ENCODE results near the gene NOL4L.

Gene NOL4L

GRCh38 chr20:32577023-32577422 lies 8.1 kb downstream of the NOL4L start:
- Histone ChIP-seq H3K79me2 (ENCODE audit: insufficient read depth, low read length) (no peaks in the 10 kb centered on the region), H3K9me2 (ENCODE audit: low read depth, low read length) (no peaks in the 10 kb centered on the region), H2AFZ (ENCODE audit: low read length) (no peak overlapping the region), H3K9ac (ENCODE audit: low read length) (no peak overlapping the region), H3K9me3 (ENCODE audit: low read length) (no peaks in the 10 kb centered on the region), H3K4me2 (ENCODE audit: low read length) (no peak overlapping the region), H3K4me1 (ENCODE audit: insufficient read depth, low read length, severe bottlenecking) (no peaks in the 10 kb centered on the region), H3F3A (ENCODE audit: insufficient read depth, low read length) (no peaks in the 10 kb centered on the region), H4K20me1 (ENCODE audit: insufficient read depth, low read length) (no peaks in the 10 kb centered on the region), H3K27ac (ENCODE audit: low read depth, low read length, poor library complexity, severe bottlenecking) (no peak overlapping the region), H3K4me3 (ENCODE audit: low read depth, low read length, poor library complexity, severe bottlenecking) (no peak overlapping the region), H3K27me3 (ENCODE audit: insufficient read depth, low read length) (peaks cover 27% of the 10 kb centered on the region), H3K36me3 (ENCODE audit: insufficient read depth, low read length) (no peaks in the 10 kb centered on the region)
- TF ChIP-seq EZH2 (IDR thresholded peaks at IDR 0.05; ENCODE audit: borderline replicate concordance, low read length) = no peak
- no peak for TF ChIP-seq CTCF (IDR thresholded peaks at IDR 0.05; ENCODE audit: low read length)

DNA sequence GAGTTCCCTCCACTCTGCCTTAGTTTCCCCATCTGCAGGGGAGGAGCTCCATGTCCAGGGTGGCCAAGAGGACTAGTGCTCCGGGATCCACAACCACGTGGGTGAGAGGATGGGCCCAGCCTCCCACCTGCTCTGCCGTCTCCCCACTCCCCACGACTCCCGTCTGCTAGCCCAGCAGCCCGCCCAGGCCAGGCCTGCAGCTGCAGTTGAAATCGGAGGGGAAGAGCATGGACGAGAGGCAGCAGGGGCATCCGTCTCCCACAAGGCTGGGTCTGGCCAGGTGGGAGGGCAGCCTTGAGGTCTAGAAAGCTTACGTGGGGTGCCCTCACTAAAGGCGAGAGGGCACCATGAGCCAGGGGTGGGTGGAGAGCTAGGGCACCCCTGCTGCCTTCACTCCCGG lies 8.6 kb downstream of the NOL4L start:
- H3K79me2 ChIP-seq (ENCODE audit: insufficient read depth, low read length) = no peaks in the 10 kb centered on the region
- no peaks in the 10 kb centered on the region for H3K4me1 ChIP-seq (ENCODE audit: insufficient read depth, low read length, severe bottlenecking)
- H4K20me1 ChIP-seq (ENCODE audit: insufficient read depth, low read length) = no peaks in the 10 kb centered on the region
- no peak overlapping the region for H3K9ac ChIP-seq (ENCODE audit: low read length)
- H3K27me3 ChIP-seq (ENCODE audit: insufficient read depth, low read length) = peaks cover 27% of the 10 kb centered on the region; the same call in 1 of the 2 replicates
- H3F3A ChIP-seq (ENCODE audit: insufficient read depth, low read length) = no peaks in the 10 kb centered on the region
- H3K9me3 ChIP-seq (ENCODE audit: low read length) = no peaks in the 10 kb centered on the region
- H3K4me2 ChIP-seq (ENCODE audit: low read length) = no peak overlapping the region
- H3K9me2 ChIP-seq (ENCODE audit: low read depth, low read length) = no peaks in the 10 kb centered on the region
- H3K4me3 ChIP-seq (ENCODE audit: low read depth, low read length, poor library complexity, severe bottlenecking) = no peak overlapping the region
- no peak overlapping the region for H2AFZ ChIP-seq (ENCODE audit: low read length)
- H3K27ac ChIP-seq (ENCODE audit: low read depth, low read length, poor library complexity, severe bottlenecking) = no peak overlapping the region
- no peaks in the 10 kb centered on the region for H3K36me3 ChIP-seq (ENCODE audit: insufficient read depth, low read length)
- no peak for TF ChIP-seq EZH2 (IDR thresholded peaks at IDR 0.05; ENCODE audit: borderline replicate concordance, low read length)
- TF ChIP-seq CTCF (IDR thresholded peaks at IDR 0.05; ENCODE audit: low read length) = no peak

DNA sequence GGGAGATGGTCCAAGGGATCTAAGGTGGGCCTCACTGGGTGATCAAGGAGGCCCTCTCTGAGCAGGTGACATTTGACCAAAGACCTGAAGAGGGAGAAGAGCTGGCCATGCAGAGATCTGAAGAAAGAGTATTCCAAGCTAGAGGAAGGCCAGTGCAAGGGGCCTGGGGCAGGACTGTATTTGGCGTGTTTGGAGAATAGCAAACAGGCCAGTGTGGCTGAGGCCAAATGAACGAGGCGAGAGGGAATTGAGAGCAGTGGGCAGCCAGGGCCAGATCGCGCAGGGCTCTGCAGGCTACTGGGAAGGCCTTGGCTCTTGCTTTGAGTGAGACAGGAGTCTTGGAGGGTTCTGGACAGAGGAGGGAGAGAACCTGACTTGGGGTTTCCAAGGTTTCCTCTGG lies 9.3 kb downstream of the NOL4L start:
- H4K20me1 ChIP-seq (ENCODE audit: insufficient read depth, low read length) = no peaks in the 10 kb centered on the region
- peaks cover 27% of the 10 kb centered on the region; the same call in 1 of the 2 replicates for H3K27me3 ChIP-seq (ENCODE audit: insufficient read depth, low read length)
- no peak overlapping the region for H3K4me2 ChIP-seq (ENCODE audit: low read length)
- H3K9me2 ChIP-seq (ENCODE audit: low read depth, low read length) = no peaks in the 10 kb centered on the region
- no peaks in the 10 kb centered on the region for H3F3A ChIP-seq (ENCODE audit: insufficient read depth, low read length)
- no peaks in the 10 kb centered on the region for H3K79me2 ChIP-seq (ENCODE audit: insufficient read depth, low read length)
- H3K27ac ChIP-seq (ENCODE audit: low read depth, low read length, poor library complexity, severe bottlenecking) = no peak overlapping the region
- no peak overlapping the region for H3K9ac ChIP-seq (ENCODE audit: low read length)
- no peak overlapping the region for H2AFZ ChIP-seq (ENCODE audit: low read length)
- TF ChIP-seq CTCF (IDR thresholded peaks at IDR 0.05; ENCODE audit: low read length) = no peak
- TF ChIP-seq EZH2 (IDR thresholded peaks at IDR 0.05; ENCODE audit: borderline replicate concordance, low read length) = no peak
- H3K4me3 ChIP-seq (ENCODE audit: low read depth, low read length, poor library complexity, severe bottlenecking) = no peak overlapping the region
- no peaks in the 10 kb centered on the region for H3K36me3 ChIP-seq (ENCODE audit: insufficient read depth, low read length)
- H3K4me1 ChIP-seq (ENCODE audit: insufficient read depth, low read length, severe bottlenecking) = no peaks in the 10 kb centered on the region
- H3K9me3 ChIP-seq (ENCODE audit: low read length) = no peaks in the 10 kb centered on the region
